Ovary (tissue), 3 donors: Measurements from ENCODE around the gene DNAJC25.

Experiments
- CTCF ChIP-seq, 3 donors: fragments of 450-650 bp in 2 of 3; fragments of 200-600 bp in 1 of 3; IDR thresholded peaks; one replicate each; pipeline versions ENCODE4 v1.5.1 to v1.8.0; 2016 to 2022; ENCODE audit warnings: antibody characterized with exemption in 3 of 3, mild to moderate bottlenecking in 1 of 3
- EP300 ChIP-seq: sonication (generic); formaldehyde crosslinking; IDR thresholded peaks from one replicate; pipeline ENCODE4 v1.6.1; 2017; ENCODE audit warnings: antibody characterized with exemption
- POLR2A ChIP-seq: fragments of 450-650 bp; IDR thresholded peaks from one replicate; pipeline ENCODE4 v1.6.1; 2017; ENCODE audit warnings: antibody characterized with exemption, mild to moderate bottlenecking, moderate library complexity
- donor health status: DM: no; HTN: no; CAD: no.

- TF ChIP-seq CTCF (IDR thresholded peaks at IDR 0.05) = no peak
- TF ChIP-seq POLR2A = no peak
- TF ChIP-seq EP300 = no peak
Measured at GRCh38 chr9:111632695-111633388, 1.7 kb downstream of the DNAJC25 start.
